Measurements from ENCODE around the gene PPP1R13B.

The PPP1R13B gene

DNA sequence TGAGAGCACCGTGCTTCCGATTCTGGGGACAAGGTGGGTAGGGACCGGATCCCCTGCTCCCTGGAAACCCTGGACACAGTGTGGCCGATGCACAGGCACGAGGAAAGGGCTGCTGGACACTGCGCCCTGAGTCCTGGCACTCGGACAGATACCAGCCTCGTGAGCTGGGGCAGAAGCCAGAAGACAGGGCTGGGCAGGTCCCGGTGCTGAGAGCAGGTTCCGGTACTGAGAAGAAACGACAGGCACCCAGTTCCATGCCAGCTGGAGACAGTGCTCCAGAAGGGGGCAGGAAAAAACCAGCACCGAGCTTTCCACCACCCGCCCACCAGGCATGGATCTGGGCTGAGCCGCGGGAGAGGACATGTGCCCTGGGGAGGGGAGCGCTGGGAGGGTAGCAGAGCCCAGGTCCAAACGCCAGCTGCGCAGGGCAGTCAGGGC lies 138.6 kb downstream of the PPP1R13B start:
- no peak for FAIRE-seq

DNA sequence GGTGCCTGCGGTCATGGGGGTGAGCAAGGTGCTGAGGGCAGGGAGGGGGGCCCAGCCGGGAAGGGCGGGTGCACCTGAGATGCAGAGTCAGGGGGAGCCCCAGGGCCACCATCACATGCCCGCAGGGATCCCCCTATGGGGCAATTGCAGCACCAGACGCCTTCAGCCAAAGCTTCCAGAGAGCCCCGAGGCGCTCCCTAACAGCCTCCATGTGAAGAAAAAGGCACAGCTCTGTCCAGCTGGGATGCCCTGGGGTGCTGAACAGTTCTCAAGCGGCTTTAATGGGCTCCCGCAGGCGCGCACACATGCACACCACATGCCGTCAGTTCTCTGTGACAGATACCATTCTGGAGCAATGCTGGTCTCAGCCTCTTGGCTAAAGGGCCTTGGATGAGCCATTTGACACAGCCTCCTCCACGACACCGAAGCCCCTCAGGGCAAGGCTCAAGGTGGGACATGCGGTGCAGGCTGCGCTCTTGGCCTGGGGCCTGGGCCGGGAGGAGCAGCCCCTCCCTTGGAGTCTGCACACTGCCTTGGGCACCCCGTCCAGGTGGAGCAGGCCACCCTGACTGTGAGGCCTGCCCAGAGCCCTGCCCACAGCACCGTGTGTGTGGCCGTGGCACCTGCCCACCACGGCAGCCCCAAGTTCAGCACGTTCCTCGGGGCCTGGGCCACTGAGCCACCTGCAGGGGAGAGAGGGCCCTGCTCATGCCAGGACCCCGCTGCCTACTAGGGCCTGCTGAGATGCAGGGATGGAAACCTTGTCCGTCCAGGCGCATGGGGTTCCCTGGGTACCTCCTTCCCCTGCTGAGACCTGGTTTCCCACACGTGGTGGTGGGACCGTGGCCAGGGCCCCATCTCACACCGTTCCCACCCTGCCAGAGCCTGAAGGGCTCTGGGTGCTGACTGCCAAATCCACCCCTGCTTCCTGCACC lies 139.8 kb downstream of the PPP1R13B start:
- FAIRE-seq = no peak

DNA sequence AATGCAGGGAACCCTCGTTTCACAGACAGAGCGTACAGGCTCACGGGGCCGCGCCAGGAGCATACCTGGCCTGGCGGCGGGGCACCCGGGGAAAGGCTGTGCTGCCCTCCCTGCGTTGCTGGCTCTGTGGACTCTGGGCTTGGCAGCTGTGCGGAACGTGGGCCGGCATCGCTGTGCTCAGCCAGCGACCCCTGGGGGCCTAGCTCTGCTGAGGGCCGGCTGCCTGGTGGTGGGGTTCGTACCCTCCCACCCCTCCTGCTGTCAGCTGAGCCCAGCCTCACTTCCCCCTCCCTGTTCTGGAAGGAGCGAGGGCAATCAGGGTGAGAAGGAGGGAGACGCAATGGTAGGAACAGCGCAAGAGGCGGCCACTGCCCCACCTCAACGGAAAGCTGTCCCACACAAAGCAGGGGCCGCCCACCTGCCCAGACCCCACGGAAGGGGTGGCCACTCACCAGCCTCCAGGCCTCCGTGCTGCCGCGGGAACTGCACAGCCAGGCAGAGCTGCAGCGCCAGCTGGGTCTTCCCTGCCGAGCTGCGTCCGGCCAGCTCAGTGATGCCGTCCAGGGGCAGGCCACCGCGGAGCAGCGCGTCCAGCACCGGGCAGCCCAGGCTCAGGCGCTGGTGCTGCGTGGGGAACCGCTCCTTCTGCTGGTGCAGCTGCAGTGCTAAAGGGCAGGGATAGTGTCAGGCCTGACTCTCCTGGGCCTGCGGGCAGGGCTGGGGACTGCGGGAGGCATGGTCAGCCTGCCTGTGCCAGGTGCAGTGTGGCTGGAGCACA lies 140.6 kb downstream of the PPP1R13B start:
- no peak for FAIRE-seq

DNA sequence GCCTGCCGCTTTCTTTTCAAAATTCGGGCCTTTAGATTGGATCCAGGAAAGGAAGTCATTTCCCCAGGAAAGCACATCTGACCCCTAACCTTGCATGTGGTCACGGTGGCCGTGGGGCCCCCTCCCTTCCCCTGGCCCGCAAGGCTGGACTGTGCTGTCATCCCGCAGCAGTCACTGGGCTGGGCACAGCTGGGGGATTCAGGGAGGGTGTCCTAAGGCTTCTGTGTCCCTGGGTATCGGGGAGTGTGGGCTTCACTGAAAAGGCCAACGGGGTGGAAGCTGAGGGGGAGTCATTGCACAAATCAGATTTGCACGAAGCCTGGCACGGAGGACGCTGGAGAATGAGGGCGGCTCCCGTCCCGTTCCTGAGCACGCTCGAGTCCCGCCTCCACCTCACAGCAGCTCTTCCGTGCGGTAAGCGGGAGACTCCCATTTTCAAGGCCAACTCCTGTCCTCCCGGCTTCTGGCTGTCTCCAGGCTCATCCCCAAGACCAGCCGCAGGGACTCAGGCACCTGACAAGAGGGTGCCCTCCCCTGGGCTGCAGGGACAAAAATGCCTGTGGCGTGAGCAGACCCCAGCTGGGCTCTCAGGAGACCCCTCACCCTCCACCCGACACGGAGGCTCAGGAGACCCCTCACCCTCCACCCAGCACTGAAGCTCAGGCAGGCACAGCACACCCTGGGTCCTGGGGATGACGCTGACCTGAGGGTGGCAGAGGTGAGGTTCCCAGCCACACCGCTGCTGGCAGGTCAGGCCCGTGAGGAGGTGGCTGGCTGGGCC lies 141.7 kb downstream of the PPP1R13B start:
- FAIRE-seq = no peak

DNA sequence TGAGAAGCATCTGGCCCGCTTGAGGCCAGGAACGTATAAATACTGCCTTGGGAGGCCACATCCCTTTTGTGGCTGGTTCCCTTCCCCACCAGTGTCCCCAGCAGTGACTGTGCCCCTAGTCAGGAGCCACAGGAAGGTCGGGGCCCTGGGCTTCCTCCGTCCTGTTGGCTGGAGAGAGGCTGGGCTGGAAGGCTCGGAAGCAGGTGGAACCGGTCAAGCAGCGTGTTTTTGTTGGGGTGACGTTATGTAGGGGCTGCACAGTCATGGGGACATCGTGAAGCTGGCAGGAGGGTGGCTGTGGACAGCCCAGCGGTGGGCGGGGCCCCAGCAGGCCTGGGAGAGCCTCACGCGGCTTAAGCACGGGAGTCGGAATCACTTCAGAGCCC lies 142.3 kb downstream of the PPP1R13B start:
- no peak for FAIRE-seq

DNA sequence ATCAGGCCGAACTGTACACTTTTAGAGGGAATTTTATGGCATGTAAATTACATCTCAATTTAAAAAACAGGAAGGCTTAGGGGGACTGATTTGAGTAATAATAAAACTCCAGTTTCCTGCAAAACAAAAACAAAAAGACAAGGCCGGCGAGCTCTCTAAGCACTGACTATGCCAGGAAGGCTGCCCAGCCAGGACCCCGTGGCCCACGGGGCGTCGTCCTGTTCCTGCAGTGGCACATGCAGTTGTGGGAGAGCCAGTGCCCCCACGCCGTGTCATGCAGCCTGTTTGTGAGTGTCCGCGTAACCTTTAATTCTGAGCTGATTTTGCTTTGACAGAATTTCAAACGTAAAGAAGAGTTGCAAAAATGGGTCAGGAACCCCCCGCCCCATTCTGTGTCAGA lies 142.7 kb downstream of the PPP1R13B start:
- no peak for FAIRE-seq

DNA sequence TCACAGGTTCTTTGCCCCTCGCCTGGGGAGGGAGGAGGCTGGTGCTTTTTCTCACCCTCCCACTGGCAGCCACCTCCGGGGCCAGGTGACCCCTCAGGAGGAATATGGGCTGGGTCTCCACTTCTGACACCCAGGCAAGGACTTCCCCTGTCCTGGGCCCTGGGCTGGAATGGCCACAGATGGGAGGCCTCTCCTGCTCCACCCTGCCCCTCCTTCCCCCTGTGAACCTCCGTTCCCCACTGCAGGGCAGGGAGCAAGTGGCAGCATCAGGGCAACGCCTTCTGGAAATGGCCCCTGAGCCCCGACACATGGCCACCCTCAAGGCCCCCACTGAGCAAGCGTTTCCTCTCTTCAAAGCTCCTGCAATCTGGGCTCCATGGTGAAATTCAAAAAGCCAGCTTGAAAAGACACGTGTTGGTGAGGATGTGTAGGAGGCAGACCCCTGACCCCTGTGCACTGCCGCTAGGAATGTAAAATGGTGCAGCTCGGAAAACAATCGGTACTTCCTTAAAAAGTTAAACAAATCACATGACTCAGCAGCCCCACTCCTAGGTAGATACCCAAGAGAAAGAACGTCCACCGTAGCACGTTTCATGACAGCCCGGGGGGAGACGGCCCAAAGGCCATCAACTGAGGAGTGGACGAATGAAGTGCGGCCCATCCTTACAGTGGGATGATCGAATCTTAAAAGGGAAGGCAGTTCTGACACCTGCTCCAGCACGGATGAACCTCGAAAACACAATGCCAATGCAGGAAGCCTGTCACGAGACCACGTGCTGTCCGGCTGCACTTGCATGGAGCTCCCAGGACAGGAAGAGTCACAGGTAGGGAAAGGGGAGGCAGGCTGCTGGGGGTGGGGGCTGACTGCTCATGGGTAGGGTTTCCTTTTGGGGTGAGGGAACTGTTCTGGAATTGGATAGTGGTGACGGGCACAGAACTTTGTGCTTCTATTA lies 143.7 kb downstream of the PPP1R13B start:
- no peak for FAIRE-seq

DNA sequence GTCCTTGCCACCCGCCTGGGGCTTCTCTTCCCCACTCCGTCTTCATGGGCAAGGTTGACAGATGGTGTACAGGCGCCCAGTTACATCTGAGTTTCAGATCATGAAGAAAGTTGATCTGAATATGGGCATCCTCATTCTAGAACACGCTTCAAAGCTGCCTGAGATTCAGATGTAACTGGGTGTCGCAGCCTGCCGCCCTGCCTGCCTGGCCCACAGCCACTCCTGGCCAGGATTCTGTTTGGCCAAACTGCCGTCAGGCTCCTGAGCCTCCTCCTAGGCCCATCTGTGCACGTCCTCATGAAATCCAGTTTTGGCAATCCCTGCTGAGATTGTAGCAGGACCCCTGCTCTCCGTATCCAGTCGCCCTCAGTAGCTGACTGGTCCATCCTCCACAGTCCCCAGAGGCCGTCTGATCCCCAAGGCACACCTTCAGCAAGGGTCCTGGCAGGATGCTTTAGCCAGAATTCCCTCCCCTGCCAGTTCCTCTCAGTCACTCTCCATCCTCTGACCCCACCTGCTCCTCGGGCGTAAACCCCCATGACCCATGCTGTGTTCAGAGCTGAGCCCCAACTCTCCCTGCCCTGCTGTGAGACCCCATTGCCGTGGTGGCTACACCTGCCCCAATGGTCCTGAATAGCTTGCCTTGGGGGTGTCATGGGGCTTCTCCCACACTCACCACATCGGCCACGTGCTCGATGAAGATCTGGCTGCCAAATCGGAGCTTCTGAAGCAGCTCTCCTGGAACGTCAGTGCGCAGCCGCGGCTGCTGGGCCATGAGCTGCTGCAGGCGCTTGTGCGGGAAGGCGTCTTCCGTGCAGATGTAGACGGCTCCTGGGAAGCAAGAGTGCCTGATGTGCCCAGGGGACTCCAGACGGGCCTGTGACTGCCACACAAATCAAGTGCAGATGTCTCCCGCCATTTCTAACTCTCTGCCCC lies 144.6 kb downstream of the PPP1R13B start:
- FAIRE-seq = no peak

DNA sequence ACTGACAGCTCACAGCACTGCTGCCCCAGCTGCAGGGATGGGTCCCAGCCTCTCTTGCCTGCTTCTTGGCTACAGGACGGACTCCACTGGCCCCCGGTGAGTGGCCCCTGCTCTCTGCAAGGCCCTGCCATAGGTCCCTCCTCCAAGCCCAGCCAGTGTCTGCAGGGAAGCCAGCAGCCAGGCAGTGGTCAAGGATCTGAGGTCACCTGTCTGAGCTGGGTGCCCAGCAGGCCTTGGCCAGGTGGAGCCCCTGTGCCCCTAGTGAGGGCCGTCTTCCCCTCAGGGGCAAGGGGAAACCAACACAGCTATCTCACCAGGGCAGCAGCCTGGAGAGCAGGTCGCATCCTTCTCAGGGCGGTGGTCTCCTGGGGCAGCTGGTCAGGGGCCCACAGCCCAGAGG lies 145.3 kb downstream of the PPP1R13B start:
- FAIRE-seq = no peak

DNA sequence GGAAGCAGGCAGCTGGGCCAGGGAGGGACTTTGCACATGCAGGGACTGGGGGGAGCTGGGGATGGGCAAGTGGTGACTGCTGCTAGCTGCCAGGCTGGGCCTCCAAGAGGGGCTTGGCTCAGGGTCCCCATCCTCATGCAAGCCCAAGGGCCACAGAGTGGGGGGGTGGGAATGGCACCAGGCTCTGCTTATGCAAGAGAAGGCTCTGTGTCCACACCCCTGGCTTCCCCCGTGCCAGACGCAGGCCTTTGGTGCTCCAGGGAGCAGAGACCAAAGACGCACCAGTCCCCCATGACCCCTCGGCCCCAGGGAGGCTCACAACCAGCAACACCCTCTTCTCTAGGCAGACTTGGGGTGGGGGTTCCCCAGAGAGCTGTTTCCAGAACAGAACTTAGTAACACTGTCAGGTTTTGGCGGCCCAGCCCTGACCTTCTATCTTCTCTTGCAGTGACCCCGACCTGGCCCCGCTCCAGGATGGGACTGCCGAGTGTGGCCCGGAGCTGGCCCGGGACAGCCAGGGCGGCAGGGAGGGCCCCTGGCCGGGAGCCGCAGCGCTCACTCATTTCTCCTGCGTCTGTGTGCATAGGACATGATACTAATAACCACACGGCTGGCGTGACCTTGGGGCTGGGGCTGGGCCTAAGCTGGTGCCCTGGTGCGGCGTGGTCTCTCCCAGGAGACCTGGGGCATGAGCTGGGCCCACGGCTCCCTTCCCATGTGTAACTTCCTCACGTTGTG lies 146.5 kb downstream of the PPP1R13B start:
- no peak for FAIRE-seq

DNA sequence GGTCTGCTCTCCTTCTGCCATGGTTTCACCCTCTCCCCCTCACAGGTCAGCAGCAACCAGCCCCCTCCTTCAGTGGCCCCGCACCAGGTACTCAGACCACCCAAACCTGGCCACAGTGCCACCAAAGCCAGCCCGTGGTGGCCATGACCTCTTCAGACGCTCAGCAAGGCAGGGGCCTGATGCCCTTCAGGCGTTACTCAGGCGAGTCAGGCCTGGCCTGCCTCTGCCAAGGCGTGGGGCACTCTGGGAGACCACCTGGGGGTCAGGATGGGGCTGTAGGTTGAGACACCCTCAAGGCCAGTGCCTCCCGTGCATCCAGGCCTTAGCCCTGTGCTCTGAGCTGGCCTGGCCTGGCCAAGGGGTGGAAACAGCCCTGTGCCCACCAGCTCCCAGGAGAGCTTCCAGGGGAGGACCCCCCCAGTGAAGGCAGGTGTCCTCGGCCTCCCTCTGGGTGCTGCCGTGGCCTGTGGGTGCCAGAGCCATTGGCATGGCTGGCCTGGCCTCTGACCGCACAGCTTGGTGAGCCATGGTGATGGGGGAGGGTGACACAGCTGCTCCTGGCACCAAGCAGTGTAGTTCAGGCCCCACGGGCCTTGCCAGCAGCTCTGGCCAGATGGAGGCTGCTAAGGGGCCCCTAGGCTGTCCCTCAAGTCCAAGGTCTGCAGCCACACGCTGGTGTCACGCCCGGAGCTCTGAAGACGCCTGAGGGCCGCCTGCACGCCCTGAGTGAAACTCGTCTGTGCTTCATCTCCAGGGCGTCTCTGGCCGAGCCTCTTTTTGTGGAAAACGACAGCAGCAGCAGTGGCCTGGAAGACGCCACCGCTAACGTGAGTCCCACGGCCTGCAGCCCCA lies 147.2 kb downstream of the PPP1R13B start:
- no peak for FAIRE-seq

DNA sequence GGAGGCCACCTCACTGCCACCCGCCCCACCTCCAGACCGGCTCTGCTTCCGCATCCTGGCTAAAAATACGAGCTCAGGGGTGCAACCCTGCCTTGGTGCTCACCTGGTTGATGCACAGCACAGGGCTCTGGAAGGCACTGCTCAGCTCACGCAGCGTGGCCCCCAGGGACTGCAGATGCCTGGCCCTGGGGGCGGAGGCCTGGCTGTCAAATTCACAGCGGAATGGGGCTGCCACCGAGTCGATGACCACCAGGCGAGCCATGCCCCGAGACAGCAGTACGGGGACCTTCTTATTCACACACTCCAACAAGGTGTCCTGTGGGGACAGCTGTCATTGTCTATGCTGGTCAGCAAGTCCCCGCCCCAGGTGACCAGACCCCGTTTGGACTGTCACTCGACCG lies 148.1 kb downstream of the PPP1R13B start:
- no peak for FAIRE-seq

DNA sequence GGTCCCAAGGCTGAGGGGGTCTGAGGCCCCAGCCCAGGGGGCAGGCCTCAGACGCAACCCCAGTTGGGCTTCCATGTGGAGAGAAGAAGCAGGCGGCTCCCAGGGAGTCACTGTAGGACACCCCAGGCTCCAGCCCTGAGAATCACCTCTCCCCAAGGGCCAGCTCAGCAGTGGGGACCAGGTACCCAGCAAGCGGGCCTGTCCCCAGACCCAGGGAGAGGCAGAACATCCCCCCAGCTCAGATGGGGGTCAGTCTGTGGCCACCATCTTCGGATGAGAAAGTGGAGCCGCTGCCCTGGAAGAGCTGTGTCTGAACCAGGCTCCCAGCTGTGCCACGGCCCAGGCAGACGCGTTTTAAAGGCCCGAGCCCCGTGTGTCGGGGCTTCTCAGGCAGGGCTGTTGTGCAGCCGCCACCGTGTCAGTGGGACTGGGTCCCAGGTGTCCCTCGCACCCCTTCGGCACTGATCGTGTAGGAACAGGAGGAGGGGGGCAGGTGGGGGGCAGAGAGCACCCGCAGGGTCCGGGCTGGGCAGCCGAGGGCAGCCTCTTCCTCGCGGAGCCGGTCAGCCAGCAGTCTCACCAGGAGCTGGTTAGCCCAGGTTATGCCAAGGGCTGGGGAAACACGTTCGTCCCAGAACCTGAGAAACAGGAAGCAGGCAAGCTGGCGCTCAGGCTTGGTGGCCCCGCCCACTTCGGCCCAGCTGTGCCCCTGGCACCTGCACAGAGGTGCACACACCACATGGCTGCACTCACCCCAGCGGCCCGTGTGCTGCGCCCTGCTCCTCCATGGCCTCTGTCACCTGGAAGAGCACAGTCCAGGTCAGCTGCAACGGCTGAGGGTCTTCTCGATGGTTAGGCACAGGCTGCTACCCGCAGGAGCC lies 148.8 kb downstream of the PPP1R13B start:
- no peak for FAIRE-seq

DNA sequence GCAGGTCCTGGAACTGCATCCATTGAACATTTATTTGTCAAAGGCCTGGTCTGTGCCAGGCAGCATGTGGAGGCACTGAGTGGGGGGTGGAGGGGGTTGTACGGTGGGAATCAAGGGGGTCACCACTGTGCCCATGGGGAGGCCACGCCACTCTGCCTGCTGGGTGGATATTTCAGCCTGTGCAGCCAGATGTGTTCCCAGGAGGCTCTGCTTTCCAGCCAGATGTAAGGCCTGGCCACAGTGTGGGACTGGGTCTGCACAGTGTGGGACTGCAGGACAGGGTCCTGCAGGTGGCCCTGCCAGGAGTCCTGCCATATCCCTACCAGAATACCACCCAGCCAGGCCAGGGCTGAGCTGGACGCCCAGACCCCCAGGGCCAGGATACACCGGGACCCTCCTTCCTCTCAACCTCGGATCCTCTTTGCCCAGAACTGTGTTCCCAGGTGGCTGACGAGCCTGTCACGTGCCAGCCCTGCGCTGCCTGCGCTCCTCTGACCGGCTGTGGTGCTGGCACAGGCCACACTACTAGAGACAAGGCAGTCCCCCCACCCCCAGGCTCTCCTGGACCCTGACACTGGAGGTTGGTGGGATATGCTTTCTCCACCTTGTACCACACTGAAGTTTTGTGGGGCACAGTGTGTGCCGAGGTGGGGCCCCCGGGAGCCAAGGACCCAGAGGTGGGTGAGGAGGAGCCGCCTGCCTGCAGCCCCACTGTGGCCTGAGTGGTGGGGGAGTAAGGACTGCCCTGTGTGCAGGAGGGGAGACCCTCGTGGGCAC lies 149.6 kb downstream of the PPP1R13B start:
- no peak for FAIRE-seq

DNA sequence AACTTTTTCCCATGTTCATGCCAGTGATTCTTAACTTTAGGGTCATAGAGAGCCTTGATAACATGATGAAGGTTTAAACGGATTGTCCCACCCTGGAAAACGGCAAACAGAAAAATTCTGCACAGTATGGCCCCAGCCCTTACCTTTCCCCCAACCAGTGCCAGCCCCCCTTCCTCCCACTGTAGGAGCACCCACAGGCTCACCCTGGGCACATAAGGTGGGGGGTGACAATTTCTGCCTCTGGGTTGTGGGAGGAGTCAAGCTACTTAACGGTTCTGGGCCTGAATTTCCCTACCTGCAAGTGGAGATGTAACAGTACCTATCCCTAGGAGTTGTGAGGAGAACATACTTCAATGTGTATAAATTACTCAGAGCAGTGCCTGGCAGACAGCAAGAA lies 150.2 kb downstream of the PPP1R13B start:
- no peak for FAIRE-seq

DNA sequence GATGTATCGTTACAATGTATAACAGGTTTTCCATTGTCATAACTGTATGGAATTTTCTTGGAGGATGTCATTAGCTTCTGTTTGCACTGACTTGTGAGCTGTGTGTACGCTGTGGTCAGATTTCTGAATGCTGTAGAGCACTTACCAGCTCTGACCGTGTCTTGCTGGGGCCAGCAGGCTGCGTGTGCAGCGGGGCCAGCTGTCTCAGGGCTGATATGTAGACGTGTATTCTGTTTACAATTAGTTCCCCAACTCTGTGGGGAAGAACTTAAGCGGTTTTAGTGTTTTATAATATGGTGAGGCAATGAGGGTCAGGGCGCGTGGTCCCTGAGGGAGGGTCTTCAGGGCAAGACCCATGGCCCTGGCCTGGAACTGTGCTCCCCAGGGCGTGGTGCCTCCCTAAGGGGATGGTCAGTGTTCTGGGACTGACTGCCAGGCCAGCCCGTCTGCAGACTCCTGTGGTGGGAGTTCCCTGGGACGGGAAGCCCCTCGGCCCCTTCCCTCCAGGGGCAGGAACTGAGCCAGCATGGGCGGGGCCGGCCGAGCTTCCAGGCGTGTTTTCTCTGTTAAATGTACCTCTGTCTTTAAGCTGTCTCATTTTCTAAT lies 150.8 kb downstream of the PPP1R13B start:
- FAIRE-seq = no peak

DNA sequence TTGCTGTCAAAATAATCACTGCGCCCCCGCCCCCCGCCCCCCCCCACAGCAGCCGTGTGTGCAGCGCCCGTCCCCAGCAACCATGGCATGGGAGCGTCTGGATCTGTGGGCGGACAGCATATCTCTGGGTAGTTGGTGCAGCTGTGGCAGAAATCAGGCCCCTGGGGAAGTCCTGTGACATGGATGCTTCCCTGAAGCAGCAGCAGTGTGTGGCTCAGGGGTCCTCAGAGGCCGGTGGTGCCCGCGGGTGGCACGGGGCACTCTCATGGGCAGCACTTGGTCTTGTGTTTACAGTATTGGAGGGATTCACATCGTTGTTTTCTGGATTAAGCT lies 151.3 kb downstream of the PPP1R13B start:
- FAIRE-seq = no peak
